GM18498 (cell line): ENCODE results near the gene SRGAP1.
"Not testable (repeated sequence)": the region's sequence is repeated elsewhere in the genome, so short reads cannot be mapped to it uniquely, and the experiment has no call there.

Experiments used
- ATAC-seq: cut with Tn5 transposase; IDR thresholded peaks from one replicate; pipeline ENCODE4 v1.9.1; 2021; ENCODE audit warnings: mild to moderate bottlenecking, moderate library complexity; ENCODE audit not compliant: unreplicated experiment

SRGAP1 gene

DNA sequence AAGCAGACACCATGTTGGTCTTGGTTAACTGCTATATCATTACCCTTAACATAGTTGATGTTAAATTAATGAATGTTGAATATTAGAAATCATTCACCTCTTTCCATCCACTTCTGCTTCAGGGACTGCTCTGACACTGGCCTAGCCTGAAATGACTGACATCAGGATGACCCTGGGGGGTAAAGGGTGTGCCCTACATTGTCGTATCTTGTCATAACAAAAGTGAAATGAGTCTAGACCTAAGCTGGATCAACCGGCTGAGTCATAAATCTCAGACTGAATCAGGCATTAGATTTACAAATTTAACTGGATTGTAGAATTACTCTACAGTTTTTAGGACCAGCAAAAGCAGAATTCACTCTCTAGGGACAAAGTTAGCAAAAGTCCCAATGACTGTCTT is 342.3 kb downstream of the SRGAP1 start:
- ATAC-seq, result peak; percentile 45

GRCh38 chr12:64187370-64187769 is 342.9 kb downstream of the SRGAP1 start:
- ATAC-seq, result no peak

GRCh38 chr12:64187794-64188193 is 343.3 kb downstream of the SRGAP1 start:
- no peak for ATAC-seq

GRCh38 chr12:64189530-64189929 is 345.0 kb downstream of the SRGAP1 start:
- ATAC-seq, result no peak

DNA sequence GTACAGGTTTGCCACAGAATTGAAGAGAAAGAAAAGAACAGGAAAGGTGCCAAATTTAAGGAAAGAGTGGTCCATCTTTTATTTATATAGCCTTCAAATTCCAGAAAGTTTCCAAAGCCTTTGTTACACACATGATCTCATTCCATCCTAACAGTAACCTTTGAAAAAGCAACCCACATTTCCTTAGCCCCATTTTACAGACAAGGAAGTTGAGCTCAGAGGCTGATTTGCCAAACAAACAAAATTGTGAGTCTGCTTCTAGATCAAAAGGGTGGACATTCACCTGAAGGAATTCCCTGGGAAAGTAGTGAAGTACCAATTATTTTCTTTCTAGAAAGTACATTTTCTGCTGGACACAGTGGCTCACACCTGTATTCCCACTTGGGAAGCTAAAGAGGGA is 345.6 kb downstream of the SRGAP1 start:
- no peak for ATAC-seq

GRCh38 chr12:64192644-64193444 is 348.3 kb downstream of the SRGAP1 start:
- peak; percentile 96 for ATAC-seq

DNA sequence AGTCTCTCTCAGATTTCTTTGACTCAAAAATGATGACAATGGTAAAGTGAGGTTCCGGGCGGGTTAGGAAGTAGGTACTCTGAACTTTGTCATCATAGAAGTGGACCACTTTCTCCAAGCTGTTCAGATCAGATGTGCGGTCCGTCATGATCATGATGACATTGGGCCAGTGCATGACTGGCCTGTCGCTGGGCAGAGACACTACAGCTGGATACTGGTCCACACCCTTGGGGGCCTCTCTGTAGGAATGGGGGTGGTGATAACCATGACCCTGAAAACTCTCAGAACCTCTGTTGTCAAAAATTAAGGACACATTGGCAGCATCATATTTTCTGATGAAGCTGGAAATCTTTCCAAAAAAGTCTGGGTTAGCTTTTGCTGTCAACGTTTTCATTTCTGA is 349.4 kb downstream of the SRGAP1 start:
- no peak for ATAC-seq

DNA sequence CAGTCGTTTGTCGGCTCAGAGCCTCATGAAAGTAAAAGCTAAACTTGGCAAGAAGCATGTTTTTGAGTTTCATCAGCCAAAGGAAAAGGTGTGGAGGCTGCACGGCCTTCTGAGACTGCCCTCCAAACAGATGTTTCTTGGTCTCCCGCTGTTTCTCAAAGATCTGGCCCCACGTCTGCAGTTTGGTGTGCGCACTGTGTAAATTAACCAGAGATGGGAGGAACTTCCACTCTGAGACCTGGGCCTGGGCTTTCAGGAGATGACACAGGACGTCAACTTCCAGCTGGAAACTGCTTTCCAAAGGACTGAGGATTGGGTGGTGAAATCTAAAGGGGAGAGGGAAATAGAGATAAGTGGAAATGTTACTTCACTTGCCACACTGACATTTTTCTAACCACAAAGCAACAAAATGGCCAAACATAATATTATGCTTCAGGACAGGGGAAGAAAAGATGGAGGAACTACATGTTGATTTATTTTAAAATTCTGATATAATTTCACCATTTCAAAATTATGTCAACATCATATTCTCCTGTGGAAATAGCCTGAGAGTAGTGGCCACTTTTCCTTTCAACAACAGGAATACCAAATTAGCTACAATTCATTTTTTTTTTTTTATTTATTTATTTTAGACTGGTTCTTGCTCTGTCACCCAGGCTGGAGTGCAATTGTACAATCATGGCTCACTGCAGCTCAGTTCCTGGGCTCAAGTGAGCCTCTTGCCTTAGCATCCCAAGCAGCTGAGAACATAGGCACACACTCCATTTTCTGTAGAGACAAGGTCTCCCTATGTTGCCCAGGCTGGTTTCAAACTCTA is 350.0 kb downstream of the SRGAP1 start:
- no peak for ATAC-seq

DNA sequence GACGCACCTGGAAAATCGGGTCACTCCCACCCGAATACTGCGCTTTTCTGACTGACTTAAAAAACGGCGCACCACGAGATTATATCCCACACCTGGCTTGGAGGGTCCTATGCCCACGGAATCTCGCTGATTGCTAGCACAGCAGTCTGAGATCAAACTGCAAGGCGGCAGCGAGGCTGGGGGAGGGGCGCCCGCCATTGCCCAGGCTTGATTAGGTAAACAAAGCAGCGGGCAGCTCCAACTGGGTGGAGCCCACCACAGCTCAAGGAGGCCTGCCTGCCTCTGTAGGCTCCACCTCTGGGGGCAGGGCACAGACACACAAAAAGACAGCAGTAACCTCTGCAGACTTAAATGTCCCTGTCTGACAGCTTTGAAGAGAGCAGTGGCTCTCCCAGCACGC is 351.3 kb downstream of the SRGAP1 start:
- not testable (repeated sequence) for ATAC-seq

- no peak for ATAC-seq
Measured at GRCh38 chr12:64203036-64203435, 358.5 kb downstream of the SRGAP1 start.

DNA sequence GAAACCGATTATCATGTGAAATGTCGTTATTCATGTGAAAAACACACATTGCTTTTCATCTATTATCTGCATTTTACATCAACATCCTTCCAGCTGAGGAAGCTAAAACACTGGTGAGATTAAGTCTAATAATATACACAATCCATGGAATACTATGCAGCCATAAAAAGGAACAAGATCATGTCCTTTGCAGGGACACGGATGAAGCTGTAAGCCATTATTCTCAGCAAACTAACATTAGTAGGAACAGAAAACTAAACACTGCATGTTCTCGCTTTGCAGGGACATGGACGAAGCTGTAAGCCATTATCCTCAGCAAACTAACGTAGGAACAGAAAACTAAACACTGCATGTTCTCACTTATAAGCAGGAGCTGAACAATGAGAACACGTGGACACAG is 359.3 kb downstream of the SRGAP1 start:
- ATAC-seq, result no peak

DNA sequence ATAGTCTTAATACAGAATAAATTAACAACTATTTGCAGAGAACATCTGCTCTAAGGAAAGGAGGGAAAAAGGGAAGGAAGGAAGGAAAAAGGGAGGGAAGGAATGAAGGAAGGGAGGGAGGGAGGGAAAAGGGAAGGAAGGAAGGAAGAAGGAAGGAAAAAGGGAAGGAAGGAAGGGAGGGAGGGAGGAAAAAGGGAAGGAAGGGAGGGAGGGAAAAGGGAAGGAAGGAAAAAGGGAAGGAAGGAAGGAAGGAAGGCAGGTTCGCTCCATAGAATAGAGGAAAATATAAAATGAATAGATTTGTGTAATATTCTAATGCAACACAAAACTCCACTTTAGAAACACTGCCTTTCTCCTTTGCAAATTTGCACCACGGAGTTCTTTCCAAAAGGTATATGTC is 361.0 kb downstream of the SRGAP1 start:
- ATAC-seq, result no peak

DNA sequence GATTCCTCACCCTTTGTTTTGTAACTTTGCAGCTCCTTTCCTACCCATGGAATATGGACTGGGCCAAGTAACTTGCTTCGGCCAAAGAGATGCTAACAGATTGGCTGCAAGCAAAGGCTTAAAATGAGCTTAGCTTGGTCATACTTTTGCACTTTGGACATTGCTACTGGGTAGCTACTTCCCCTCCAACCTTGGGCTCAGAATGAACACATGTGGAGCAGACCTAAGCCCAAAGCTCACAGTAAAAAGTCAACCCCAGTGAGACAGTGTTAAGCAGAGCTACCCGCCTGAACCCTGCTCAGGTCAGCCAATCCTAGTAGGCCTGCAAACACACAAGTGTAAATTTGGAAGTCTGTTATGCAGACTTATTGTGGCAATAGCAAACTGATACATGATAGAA is 363.0 kb downstream of the SRGAP1 start:
- no peak for ATAC-seq
